Heart left ventricle (tissue), 13 donors: Measurements from ENCODE around the gene HINT1.
"Not testable (repeated sequence)": the region's sequence is repeated elsewhere in the genome, so short reads cannot be mapped to it uniquely, and the experiment has no call there.

Experiments used
- POLR2A ChIP-seq, 2 donors: fragments of 450-650 bp; IDR thresholded peaks; one replicate each; pipeline ENCODE4 v1.6.1; 2017; ENCODE audit warnings: antibody characterized with exemption in 2 of 2, mild to moderate bottlenecking in 2 of 2, moderate library complexity in 2 of 2
- TF ChIP-seq, protein P1 (sequence below), 12 donors: fragments of 200-600 bp; sonication (generic) in 4 of 12; IDR thresholded peaks; one replicate each; pipeline versions ENCODE4 v1.5.0 to v1.8.0; 2018 to 2022; ENCODE audit warnings: antibody characterized with exemption in 12 of 12, mild to moderate bottlenecking in 5 of 12
- donor health status: ischemic (EF 13 %, LVEDD 7.1; RV severe dilation, severe dysfunction).
- donor health status: DM: no; HTN: yes; CAD: no.
- donor health status: DM: no; HTN: no; CAD: no.
- donor health status: ischemic (EF 25% LVEDD 6.9; RV normal size, moderate dysfunction).
- donor health status: ischemic (EF 25% LVEDD 5.7; RV mildly dilated, moderate dysfunction).
- donor health status: ischemic (EF 35%, LVEDD 5.7; RV mildly dilated, moderate dysfunction).
- donor health status: nonischemic (EF 11% LVEDD 7.7; RV severe dilation, severe dysfunction).
- donor health status: DM: yes; HTN: yes; CAD: no.
- donor health status: PGD.
- donor health status: ischemic (EF 29% LVEDD 5.4; RV normal size, mild dysfunction).
- donor health status: nonischemic (EF 23%, LVEDD 6.1; RV moderate dilation, normal function).

DNA sequence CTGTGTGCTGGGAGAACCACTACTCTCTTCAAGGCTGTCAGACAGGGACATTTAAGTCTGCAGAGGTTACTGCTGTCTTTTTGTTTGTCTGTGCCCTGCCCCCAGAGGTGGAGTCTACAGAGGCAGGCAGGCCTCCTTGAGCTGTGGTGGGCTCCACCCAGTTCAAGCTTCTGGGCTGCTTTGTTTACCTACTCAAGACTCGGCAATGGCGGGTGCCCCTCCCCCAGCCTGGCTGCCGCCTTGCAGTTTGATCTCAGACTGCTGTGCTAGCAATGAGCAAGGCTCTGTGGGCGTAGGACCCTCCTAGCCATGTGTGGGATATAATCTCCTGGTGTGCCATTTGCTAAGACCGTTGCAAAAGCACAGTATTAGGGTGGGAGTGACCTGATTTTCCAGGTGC, 26.6 kb downstream of the HINT1 start:
- TF ChIP-seq, protein P1, sequence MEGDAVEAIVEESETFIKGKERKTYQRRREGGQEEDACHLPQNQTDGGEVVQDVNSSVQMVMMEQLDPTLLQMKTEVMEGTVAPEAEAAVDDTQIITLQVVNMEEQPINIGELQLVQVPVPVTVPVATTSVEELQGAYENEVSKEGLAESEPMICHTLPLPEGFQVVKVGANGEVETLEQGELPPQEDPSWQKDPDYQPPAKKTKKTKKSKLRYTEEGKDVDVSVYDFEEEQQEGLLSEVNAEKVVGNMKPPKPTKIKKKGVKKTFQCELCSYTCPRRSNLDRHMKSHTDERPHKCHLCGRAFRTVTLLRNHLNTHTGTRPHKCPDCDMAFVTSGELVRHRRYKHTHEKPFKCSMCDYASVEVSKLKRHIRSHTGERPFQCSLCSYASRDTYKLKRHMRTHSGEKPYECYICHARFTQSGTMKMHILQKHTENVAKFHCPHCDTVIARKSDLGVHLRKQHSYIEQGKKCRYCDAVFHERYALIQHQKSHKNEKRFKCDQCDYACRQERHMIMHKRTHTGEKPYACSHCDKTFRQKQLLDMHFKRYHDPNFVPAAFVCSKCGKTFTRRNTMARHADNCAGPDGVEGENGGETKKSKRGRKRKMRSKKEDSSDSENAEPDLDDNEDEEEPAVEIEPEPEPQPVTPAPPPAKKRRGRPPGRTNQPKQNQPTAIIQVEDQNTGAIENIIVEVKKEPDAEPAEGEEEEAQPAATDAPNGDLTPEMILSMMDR (IDR thresholded peaks at IDR 0.05): not testable (repeated sequence)
- not testable (repeated sequence) for TF ChIP-seq POLR2A (IDR thresholded peaks at IDR 0.05)
